ENCODE measurements around the gene PRUNE2.

PRUNE2 gene

DNA sequence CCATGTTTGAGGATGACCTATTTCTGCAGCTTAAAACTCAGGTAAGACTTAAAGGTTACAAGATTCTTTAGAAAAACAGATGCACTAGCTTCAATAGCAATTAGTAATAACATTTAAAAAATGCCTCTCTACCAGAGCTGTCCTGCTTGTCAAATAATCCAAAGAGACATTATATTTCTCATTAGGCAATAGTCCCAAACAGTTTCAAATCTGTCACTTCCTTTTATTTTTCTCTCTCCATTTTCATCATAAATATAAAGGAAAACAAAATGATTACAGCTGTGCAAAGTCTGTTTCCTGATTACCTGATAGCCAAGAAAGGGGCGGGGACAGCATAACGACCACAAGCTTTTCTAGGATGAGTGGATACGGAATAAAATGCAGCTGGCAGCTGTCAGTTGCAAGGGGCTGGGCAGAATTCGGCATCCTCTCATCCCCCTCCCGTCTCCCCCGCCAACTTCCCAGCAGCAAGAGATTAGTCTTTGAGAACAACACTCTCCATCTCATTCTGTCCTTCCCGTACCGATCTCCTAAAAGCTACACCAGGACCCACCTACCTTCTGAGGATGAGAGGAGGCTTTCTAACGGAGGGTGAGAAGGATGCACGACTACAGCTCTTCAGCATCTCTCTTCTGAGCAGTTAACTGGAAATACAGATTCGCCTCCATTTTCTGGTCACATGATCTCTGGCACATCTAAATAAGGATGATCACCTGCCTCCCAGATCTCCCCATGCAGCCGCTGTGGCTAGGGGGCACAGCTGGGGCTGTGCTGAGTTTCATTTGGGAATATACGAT, 214.2 kb downstream of the PRUNE2 start:
- peak; percentile 90 for DNase-seq (ENCODE audit: low spot score)

DNA sequence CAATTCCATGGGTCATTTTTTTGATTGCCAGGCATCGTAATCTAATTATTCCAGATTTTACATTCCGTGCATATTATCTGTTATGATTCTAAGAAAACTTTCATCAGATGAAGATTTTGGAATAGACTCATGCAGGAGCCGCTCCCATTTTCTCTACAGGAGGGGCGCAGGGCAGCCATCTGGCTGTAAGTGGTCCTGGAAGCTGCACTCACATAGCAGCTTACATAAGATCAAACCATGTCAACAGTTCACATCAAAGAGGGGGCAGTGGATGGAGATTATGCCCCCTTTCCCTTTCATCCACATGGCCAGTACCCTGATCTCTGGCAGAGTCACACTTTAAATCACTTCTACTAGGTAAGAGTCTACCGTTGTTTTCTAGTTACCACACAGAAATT, 214.9 kb downstream of the PRUNE2 start:
- DNase-seq (ENCODE audit: low spot score), result peak; percentile 76

- DNase-seq (ENCODE audit: low spot score), result no peak
Measured at GRCh38 chr9:76690246-76690972, 215.5 kb downstream of the PRUNE2 start.

DNA sequence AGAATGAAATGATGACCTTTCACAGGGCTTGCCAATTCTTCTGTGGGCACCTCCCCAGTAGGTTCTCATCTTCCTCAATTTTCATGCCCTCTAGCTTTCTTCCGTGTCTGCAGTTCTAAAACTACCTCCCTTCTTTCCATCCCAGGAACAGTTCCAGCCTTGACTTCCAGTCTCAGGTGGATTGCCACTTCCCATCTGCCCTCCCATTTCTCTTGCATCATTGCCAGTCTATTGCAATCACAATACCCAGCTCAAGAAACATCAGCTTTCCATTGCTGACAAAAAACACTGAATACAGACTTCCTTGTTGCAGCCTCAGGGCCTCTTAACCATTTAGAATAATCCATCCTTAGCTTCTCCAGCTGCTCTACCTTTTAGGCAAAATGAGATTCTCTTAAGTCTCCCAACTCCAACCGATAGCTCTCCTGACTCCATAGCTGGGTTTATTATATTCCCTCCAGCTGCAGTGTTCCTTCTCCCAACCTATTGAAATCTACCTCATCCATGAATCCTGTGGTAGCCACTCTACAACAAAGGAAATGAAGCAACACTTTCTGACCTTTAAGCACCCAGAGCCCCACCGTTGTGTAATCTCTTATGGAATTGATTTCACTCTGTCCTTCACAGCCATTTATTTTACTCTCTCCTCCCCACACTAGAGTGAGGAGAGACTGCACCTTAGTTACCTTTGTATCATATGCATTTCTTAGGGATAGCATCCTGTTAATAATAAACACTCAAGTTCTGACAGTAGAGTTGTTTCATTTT, 217.3 kb downstream of the PRUNE2 start:
- DNase-seq (ENCODE audit: low spot score), result peak; percentile 72

DNA sequence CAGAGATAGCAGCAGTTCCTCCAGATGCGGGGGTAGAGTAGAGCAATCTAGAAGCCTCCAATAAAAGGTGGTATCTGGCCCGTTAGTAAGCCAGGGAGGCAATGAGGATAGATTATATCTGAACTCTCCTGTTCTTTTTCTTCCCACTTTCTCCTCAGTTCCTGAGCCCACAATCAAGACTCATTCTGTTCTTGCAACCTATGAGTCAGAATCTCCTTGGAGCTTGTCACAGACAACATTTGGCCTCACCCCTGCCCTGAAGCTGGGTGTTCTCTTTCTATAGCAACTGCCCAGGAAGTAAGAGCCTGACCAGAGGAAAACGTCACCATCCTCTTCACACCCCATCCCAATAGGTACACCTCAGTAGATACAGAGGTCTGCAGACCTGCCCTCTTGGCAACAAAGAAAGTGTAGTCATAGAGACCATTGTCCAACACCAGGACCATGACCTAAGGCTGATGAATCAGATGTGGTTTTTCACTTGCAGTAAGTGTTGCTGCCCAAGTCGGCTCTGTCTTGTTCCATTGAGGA, 218.0 kb downstream of the PRUNE2 start:
- DNase-seq (ENCODE audit: low spot score), result no peak

GRCh38 chr9:76686756-76687155, 219.2 kb downstream of the PRUNE2 start:
- DNase-seq (ENCODE audit: low spot score), result no peak

GRCh38 chr9:76684213-76684612, 221.7 kb downstream of the PRUNE2 start:
- DNase-seq (ENCODE audit: low spot score), result no peak

- DNase-seq (ENCODE audit: low spot score), result no peak
Measured at GRCh38 chr9:76681556-76681955, 224.4 kb downstream of the PRUNE2 start.

- no peak for DNase-seq (ENCODE audit: low spot score)
Measured at GRCh38 chr9:76680716-76681425, 225.0 kb downstream of the PRUNE2 start.

DNA sequence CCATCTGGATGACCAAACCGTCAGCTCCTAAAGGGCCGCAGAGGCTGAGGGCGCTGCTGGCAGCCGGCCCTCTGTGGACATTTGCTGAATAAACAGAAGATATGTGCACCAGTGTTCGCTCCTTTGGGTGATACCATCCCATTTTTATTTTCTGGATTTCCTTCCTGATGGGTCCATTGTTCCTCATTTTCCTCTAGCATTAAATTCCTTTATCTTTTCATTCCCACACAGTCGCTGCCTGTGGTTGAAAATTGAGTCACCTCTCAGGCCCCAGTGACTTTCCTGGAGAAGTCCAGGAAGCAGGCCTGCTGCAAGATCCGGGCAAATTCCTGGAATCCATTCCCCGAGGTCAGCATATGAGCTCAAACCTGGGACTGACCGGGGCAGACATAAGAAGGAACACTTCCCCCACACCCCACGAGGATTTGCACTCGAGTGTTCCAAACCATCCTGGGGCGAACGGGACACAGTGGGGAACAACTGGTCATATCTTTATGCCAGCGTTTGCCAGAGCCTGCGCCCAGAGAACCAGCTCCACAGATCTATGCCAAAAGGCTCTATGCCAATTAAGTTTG, 228.3 kb downstream of the PRUNE2 start:
- DNase-seq (ENCODE audit: low spot score), result peak; percentile 73

DNA sequence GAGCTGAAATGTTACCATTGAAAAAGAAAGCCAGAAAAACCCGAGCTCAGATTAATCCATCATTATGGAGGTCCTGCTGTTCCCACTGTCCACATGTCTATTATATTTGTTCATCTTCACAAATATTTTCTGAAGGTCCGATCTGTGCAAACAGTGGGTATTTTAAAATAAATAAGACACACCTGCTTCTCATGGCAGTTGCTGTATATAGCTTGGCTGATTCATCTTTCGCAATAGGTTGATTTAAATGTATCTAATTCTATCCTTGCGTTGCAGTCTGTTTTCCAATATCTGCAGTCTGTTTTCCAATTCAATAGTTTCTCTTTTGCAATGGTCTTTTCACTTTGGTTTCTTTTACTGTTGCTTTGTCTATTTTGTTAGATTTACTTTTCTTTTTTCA, 229.1 kb downstream of the PRUNE2 start:
- no peak for DNase-seq (ENCODE audit: low spot score)

GRCh38 chr9:76667521-76667957, 238.4 kb downstream of the PRUNE2 start:
- DNase-seq (ENCODE audit: low spot score), result no peak

DNA sequence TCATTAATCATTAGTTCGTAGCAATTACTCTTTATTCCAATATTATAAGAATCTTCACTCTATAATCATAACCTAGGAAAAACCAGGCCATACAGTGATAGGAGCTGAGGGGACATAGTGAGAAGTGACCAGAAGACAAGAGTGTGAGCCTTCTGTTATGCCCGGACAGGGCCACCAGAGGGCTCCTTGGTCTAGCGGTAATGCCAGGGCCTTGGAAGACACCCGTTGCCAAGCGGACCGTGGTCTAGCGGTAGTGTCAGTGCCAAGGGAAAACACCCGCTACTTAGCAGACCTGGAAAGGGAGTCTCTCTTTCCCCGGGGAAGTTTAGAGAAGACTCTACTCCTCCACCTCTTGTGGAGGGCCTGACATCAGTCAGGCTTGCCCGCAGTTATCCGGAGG, 239.9 kb downstream of the PRUNE2 start:
- peak; percentile 78 for DNase-seq (ENCODE audit: low spot score)

GRCh38 chr9:76665458-76665857, 240.5 kb downstream of the PRUNE2 start:
- DNase-seq (ENCODE audit: low spot score), result no peak

DNA sequence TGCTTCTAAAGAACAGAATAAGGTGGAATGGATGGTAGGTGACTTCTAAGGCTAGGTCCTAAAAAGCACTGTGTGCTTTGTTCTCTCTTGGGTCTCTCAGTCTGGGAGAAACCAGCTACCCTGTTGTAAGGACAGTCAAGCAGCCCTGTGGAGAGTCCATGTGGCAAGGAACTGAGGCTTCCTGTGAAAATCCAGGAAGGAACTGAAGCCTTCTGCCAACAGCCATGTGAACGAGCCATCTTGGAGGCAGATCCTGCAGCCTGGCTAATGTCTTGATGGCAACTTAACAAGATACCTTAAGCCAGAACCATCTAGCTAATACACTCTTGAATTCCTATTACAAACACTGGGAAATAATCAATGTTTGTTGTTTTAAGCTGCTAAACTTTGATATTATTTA, 241.8 kb downstream of the PRUNE2 start:
- peak; percentile 85 for DNase-seq (ENCODE audit: low spot score)

DNA sequence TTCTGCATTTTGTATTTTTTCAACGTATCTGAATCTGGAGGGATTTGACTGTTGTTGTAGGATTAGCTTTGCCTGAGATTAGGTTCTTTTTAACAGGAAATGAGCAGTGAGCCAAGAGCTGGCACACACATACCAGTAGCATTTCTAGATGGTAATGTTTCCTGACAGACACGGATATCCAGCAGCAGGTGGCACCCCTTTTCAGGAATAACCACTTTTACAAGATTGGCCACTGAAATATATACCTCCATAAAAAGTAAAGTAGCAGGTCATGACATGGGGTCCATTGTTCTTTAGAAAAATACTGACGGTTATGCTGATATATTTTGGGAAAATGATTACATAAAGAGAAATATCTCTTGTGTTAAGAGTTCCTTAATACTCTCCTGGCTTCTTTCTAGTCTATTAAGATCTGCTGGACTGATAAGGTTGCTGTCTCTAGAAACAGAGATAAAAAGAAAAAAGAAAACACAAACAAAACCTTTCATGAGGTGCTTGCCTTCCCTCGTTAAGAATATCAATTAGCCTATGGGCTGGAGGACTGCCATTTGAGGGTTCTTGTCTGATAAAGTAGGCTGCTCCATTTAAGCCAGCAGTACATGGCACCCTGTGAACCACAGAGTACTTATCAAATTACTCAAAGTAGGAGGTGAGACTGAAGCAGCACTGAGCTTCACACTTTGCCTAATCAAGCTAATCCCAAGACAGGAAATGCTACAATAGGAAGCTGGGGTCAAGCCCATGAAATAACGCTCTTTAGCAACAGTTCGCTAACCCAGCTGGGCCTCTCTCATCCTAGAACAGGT, 243.2 kb downstream of the PRUNE2 start:
- DNase-seq (ENCODE audit: low spot score), result peak; percentile 97

DNA sequence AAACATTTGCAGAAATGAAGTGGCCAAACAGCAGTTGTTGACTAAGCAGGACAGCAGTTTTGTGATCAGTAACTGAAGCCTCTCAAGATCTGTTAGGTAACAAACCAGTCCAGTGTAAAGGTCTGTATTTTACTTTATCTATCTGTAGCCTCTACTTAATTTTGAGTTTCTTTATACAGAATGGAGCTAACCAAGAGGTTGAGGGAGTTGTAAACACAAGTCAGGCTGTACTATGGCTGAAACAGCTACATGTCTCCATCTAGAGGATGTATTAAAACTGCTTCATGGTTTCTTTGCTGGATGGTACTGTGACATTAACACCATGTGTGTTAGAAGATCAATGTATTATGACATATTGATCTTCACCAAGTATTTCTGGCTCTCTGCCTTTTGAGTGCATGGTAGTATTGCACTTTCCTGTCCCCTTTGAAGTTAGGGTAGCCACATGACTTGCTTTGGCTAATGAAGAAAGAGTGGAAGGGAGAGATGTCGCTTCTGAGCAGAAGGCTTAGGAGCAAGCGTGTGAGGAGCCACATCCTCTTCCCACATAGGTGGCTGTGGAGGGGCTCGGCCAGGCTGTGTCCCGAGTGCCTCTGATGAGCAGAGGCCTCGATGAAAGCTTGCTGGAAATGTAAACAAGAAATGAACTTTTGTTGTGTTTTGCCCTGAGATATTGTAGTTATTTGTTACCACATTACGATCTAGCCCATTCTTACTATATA, 247.2 kb downstream of the PRUNE2 start:
- peak; percentile 54 for DNase-seq (ENCODE audit: low spot score)

DNA sequence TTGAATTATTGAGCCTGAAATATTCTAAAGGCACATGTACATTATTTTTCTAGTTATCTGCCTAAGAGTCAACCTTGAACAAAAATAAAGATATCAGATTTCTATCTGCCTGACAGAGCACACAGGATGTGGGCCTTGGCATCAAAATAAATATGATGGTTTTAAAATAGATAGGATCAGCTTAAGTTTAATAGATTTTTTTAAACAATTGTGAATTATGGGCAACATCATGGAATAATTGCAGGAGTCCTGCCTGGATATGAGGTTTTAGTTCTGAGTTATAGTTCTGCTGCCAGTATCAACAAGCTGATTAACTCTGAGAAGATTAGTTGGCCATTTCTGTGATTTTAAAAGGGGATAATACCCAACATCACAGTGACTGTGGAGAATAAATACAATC, 248.6 kb downstream of the PRUNE2 start:
- DNase-seq (ENCODE audit: low spot score), result no peak

- no peak for DNase-seq (ENCODE audit: low spot score)
Measured at GRCh38 chr9:76655971-76656370, 249.9 kb downstream of the PRUNE2 start.

- DNase-seq (ENCODE audit: low spot score), result peak; percentile 66
Measured at GRCh38 chr9:76655121-76655541, 250.8 kb downstream of the PRUNE2 start.

Measured in cerebellar cortex (tissue), 1 donor.